GM18519 (cell line): Measurements from ENCODE around the gene ZNF213.

Source experiments
- ATAC-seq: cut with Tn5 transposase; IDR thresholded peaks from one replicate; pipeline ENCODE4 v1.9.1; 2021; ENCODE audit warnings: mild to moderate bottlenecking, moderate library complexity; ENCODE audit not compliant: unreplicated experiment, low FRiP score

Gene ZNF213

GRCh38 chr16:3145660-3146059 is 10.8 kb downstream of the ZNF213 start:
- no peak for ATAC-seq

- no peak for ATAC-seq
These were observed 12.4 kb downstream of the ZNF213 start for GRCh38 chr16:3147046-3147756.

GRCh38 chr16:3147757-3148104 is 12.9 kb downstream of the ZNF213 start:
- ATAC-seq: no peak

- ATAC-seq: no peak
These were observed 13.7 kb downstream of the ZNF213 start for GRCh38 chr16:3148256-3149192.

GRCh38 chr16:3149193-3149530 is 14.3 kb downstream of the ZNF213 start:
- no peak for ATAC-seq

GRCh38 chr16:3149630-3150345 is 15.0 kb downstream of the ZNF213 start:
- no peak for ATAC-seq

- peak; percentile 65 for ATAC-seq
These were observed 15.8 kb downstream of the ZNF213 start for GRCh38 chr16:3150346-3151218.

GRCh38 chr16:3152027-3152276 is 17.1 kb downstream of the ZNF213 start:
- ATAC-seq: no peak

GRCh38 chr16:3152277-3152990 is 17.6 kb downstream of the ZNF213 start:
- no peak for ATAC-seq

- no peak for ATAC-seq
These were observed 18.2 kb downstream of the ZNF213 start for GRCh38 chr16:3152991-3153368.

GRCh38 chr16:3155181-3155580 is 20.4 kb downstream of the ZNF213 start:
- no peak for ATAC-seq

GRCh38 chr16:3155972-3156371 is 21.1 kb downstream of the ZNF213 start:
- ATAC-seq: no peak

- no peak for ATAC-seq
These were observed 22.6 kb downstream of the ZNF213 start for GRCh38 chr16:3157229-3158025.

GRCh38 chr16:3158026-3158509 is 23.2 kb downstream of the ZNF213 start:
- no peak for ATAC-seq

- no peak for ATAC-seq
These were observed 23.9 kb downstream of the ZNF213 start for GRCh38 chr16:3158510-3159314.

- no peak for ATAC-seq
These were observed 26.6 kb downstream of the ZNF213 start for GRCh38 chr16:3161235-3162018.
